Colonic mucosa (tissue), 4 donors: Measurements from ENCODE around the gene LRFN2. TPM values are rescaled to one million over a fixed set of nuclear protein-coding genes. Genes with fewer than 3 reads are reported as not detected.

Experiments
- DNase-seq: peaks from one replicate; pipeline ENCODE4 v3.0.0-alpha.2; 2020
- H3K27ac ChIP-seq: fragments of 200-600 bp; one replicate; pipeline ENCODE4 v1.8.0; 2021
- H3K27me3 ChIP-seq: fragments of 200-600 bp; one replicate; pipeline ENCODE4 v1.8.0; 2021
- H3K36me3 ChIP-seq: fragments of 200-600 bp; one replicate; pipeline ENCODE4 v1.8.0; 2021
- H3K4me1 ChIP-seq: fragments of 200-600 bp; one replicate; pipeline ENCODE4 v1.8.0; 2021; ENCODE audit warnings: mild to moderate bottlenecking
- H3K4me3 ChIP-seq: fragments of 200-600 bp; one replicate; pipeline ENCODE4 v1.8.0; 2021
- H3K9ac ChIP-seq, 2 donors: one replicate each; pipeline ENCODE4 v1.7.0; 2013; ENCODE audit warnings: control low read depth in 2 of 2, low read depth in 2 of 2, low read length in 2 of 2
- H3K9me3 ChIP-seq: fragments of 200-600 bp; one replicate; pipeline ENCODE4 v1.8.0; 2021
- CTCF ChIP-seq: fragments of 200-600 bp; IDR thresholded peaks from one replicate; pipeline ENCODE4 v1.8.0; 2022; ENCODE audit warnings: antibody characterized with exemption, mild to moderate bottlenecking
- intact Hi-C: fragments of 100-400 bp; cut with DNase I; formaldehyde crosslinking; loops from one replicate; pipeline ENCODE4 v1.14.1; 2022
- total RNA-seq, 2 donors: library from RNA; stranded (reverse); fragmentation: NEBNext Ultra II Directional in 1 of 2; extraction: Animal tissue kit (Norgen Biotek cat#: 25700) in 1 of 2; gene quantifications; one replicate each; pipeline ENCODE4 v1.2.1, GENCODE V29; 2021
- donor health status: healthy.
- donor health status: DM: no; HTN: no; CAD: no.
- donor health status: DM: no; HTN: no; CAD: no.

Gene LRFN2
- total RNA-seq, 2 donors from 2014 or later, result 0.21 to 0.22 TPM

GRCh38 chr6:40409716-40410397, 177.3 kb downstream of the LRFN2 start:
- Histone ChIP-seq H3K36me3 (no peaks in the 10 kb centered on the region), H3K27ac (no peak overlapping the region), H3K4me1 (no peaks in the 10 kb centered on the region), H3K27me3 (no peaks in the 10 kb centered on the region), H3K9me3 (no peaks in the 10 kb centered on the region), H3K9ac (no peak overlapping the region), H3K4me3 (no peak overlapping the region)
- DNase-seq, result no peak
- intact Hi-C loops, result no loop called here
- no peak for TF ChIP-seq CTCF

- no peaks in the 10 kb centered on the region for H3K4me1 ChIP-seq
- no peaks in the 10 kb centered on the region for H3K9me3 ChIP-seq
- intact Hi-C loops, result no loop called here
- no peak overlapping the region for H3K9ac ChIP-seq
- no peak for DNase-seq
- TF ChIP-seq CTCF, result no peak
- H3K27ac ChIP-seq, result no peak overlapping the region
- no peaks in the 10 kb centered on the region for H3K36me3 ChIP-seq
- no peak overlapping the region for H3K4me3 ChIP-seq
- H3K27me3 ChIP-seq, result no peaks in the 10 kb centered on the region
Observed at GRCh38 chr6:40408786-40409542, 178.2 kb downstream of the LRFN2 start.

GRCh38 chr6:40407239-40407638, 179.9 kb downstream of the LRFN2 start:
- Histone ChIP-seq H3K27ac (no peak overlapping the region), H3K9me3 (no peaks in the 10 kb centered on the region), H3K9ac (no peak overlapping the region), H3K4me3 (no peak overlapping the region), H3K4me1 (no peaks in the 10 kb centered on the region), H3K27me3 (no peaks in the 10 kb centered on the region), H3K36me3 (no peaks in the 10 kb centered on the region)
- intact Hi-C loops, result no loop called here
- TF ChIP-seq CTCF, result no peak
- DNase-seq, result no peak

GRCh38 chr6:40406175-40406574, 181.0 kb downstream of the LRFN2 start:
- no peaks in the 10 kb centered on the region for H3K9me3 ChIP-seq
- intact Hi-C loops, result no loop called here
- H3K9ac ChIP-seq, result no peak overlapping the region
- no peaks in the 10 kb centered on the region for H3K27me3 ChIP-seq
- no peak overlapping the region for H3K4me3 ChIP-seq
- H3K36me3 ChIP-seq, result no peaks in the 10 kb centered on the region
- H3K27ac ChIP-seq, result no peak overlapping the region
- TF ChIP-seq CTCF, result no peak
- no peaks in the 10 kb centered on the region for H3K4me1 ChIP-seq
- no peak for DNase-seq

GRCh38 chr6:40400738-40401137, 186.4 kb downstream of the LRFN2 start:
- H3K27ac ChIP-seq, result no peak overlapping the region
- H3K4me3 ChIP-seq, result no peak overlapping the region
- intact Hi-C loops, result no loop called here
- TF ChIP-seq CTCF, result no peak
- H3K4me1 ChIP-seq, result no peaks in the 10 kb centered on the region
- H3K27me3 ChIP-seq, result no peaks in the 10 kb centered on the region
- DNase-seq, result no peak
- no peaks in the 10 kb centered on the region for H3K9me3 ChIP-seq
- no peaks in the 10 kb centered on the region for H3K36me3 ChIP-seq
- no peak overlapping the region for H3K9ac ChIP-seq
